CD8-positive, alpha-beta memory T cell (primary cell): ENCODE data around the gene KRTAP2-2. TPM values are rescaled to one million over a fixed set of nuclear protein-coding genes. Genes with fewer than 3 reads are reported as not detected.
"Not testable (repeated sequence)": the region's sequence is repeated elsewhere in the genome, so short reads cannot be mapped to it uniquely, and the experiment has no call there.

Experiments used
- CTCF ChIA-PET: fragments of 350-600 bp; sonication (Branson Sonifier 250); formaldehyde crosslinking; loops from one replicate; lab custom pipeline; 2021; ENCODE audit warnings: antibody characterized with exemption; lab: Charles Lee
- POLR2A ChIA-PET: fragments of 350-600 bp; sonication (Branson Sonifier 250); formaldehyde crosslinking; loops from one replicate; lab custom pipeline; 2021; ENCODE audit warnings: antibody characterized with exemption; lab: Charles Lee
- DNase-seq, 5 donors: peaks; one replicate each; pipeline versions ENCODE4 v3.0.0 to v3.0.0-alpha.2; 2020 to 2022; ENCODE audit warnings: mixed read lengths in 1 of 5
- H3K27ac ChIP-seq: one replicate; pipeline ENCODE4 v1.7.0; 2013; ENCODE audit warnings: low read depth, mild to moderate bottlenecking, low read length, moderate library complexity
- H3K27me3 ChIP-seq: 2 replicates; pipeline ENCODE4 v1.7.0; 2013; ENCODE audit warnings: low read length, mild to moderate bottlenecking; ENCODE audit not compliant: insufficient read depth, poor library complexity, severe bottlenecking
- H3K36me3 ChIP-seq: 2 replicates; pipeline ENCODE4 v1.7.0; 2013; ENCODE audit warnings: mild to moderate bottlenecking, low read length, moderate library complexity; ENCODE audit not compliant: insufficient read depth
- H3K4me1 ChIP-seq: 2 replicates; pipeline ENCODE4 v1.7.0; 2013; ENCODE audit warnings: mild to moderate bottlenecking, low read length, moderate library complexity; ENCODE audit not compliant: insufficient read depth
- H3K4me3 ChIP-seq: 2 replicates; pipeline ENCODE4 v1.7.0; 2013; ENCODE audit warnings: mild to moderate bottlenecking, low read length
- H3K9me3 ChIP-seq: 2 replicates; pipeline ENCODE4 v1.7.0; 2013; ENCODE audit warnings: mild to moderate bottlenecking, low read length
- H3K27ac Mint-ChIP-seq, 8 donors: one replicate each; pipeline ENCODE4 v1.8.0; 2020 to 2021; ENCODE audit warnings: mixed read lengths in 8 of 8, mild to moderate bottlenecking in 6 of 8, inconsistent platforms in 3 of 8, moderate library complexity in 3 of 8
- H3K27me3 Mint-ChIP-seq, 2 donors: one replicate each; pipeline ENCODE4 v1.8.0; 2020 to 2021; ENCODE audit warnings: mixed read lengths in 2 of 2, mild to moderate bottlenecking in 1 of 2, moderate library complexity in 1 of 2
- H3K36me3 Mint-ChIP-seq, 3 donors: one replicate each; pipeline ENCODE4 v1.8.0; 2020 to 2021; ENCODE audit warnings: mixed read lengths in 3 of 3, inconsistent platforms in 1 of 3, mild to moderate bottlenecking in 1 of 3
- H3K4me1 Mint-ChIP-seq, 3 donors: one replicate each; pipeline ENCODE4 v1.8.0; 2020 to 2021; ENCODE audit warnings: mixed read lengths in 3 of 3, inconsistent platforms in 1 of 3, mild to moderate bottlenecking in 1 of 3
- H3K4me3 Mint-ChIP-seq, 7 donors: one replicate each; pipeline ENCODE4 v1.8.0; 2020 to 2021; ENCODE audit warnings: mixed read lengths in 7 of 7, mild to moderate bottlenecking in 6 of 7, moderate library complexity in 4 of 7, inconsistent platforms in 2 of 7
- H3K9me3 Mint-ChIP-seq, 5 donors: one replicate each; pipeline ENCODE4 v1.8.0; 2020 to 2022; ENCODE audit warnings: mixed read lengths in 5 of 5, mild to moderate bottlenecking in 3 of 5, moderate library complexity in 2 of 5, inconsistent platforms in 1 of 5
- polyA plus RNA-seq: library from polyadenylated mRNA; unstranded; fragments of 300-500 nt; fragmentation: Illumina TruSeq; gene quantifications from one replicate; pipeline ENCODE4 v1.2.3, GENCODE V29; 2021
- total RNA-seq, 2 experiments: library from RNA; stranded (reverse); gene quantifications; one replicate each; pipeline ENCODE4 v1.2.3, GENCODE V29; 2021

KRTAP2-2 gene
- total and polyA plus RNA-seq, 3 experiments from 2014 or later: not detected

DNA sequence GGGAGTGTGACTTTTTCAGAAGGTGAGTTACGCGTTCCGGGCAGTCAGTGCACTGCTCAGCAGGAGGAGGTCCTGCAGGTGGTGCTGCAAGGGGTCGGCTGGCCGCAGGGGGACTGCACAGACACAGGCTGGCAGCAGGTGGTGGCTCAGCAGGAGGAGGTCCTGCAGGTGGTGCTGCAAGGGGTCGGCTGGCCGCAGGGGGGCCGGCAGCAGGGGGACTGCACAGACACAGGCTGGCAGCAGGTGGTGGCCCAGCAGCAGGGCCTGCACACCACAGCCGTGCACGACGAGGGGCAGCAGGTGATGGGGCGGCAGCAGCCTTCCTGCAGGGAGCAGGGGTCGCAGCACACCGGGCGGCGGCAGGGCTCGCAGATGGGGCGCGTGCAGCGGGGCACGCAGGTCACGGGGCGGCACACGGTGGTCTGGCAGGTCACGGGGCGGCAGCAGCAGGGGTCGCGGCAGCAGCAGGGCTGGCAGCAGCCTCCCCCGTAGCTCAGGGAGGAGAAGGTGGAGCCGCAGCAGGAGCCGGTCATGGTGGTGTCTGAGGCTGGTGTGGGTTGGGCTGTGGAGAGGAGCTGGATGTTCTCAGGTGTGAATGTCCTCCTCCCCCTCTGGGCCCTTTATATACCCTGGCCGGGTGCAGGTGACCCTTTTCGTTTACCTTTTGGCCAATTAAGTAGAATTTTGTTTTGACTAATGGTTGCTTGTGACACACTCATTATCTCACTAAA lies 8.1 kb downstream of the KRTAP2-2 start, which contains the start of gene KRTAP2-1:
TSS of gene KRTAP2-1 (minus strand) at position 582 of the 731 bp plus-strand sequence. CDS start at position 533, 49 bp downstream.
- H3K27me3 ChIP-seq, POLR2A ChIA-PET, H3K9me3 ChIP-seq, H3K4me3 Mint-ChIP-seq, DNase-seq, CTCF ChIA-PET, H3K4me1 Mint-ChIP-seq, H3K27ac ChIP-seq, H3K36me3 ChIP-seq, H3K4me3 ChIP-seq, H3K4me1 ChIP-seq, H3K36me3 Mint-ChIP-seq: not testable (repeated sequence)
- peaks cover 0 to 12% (median 4%) of the 10 kb centered on the region in 5 donors for H3K9me3 Mint-ChIP-seq
- peak within 1 kb of the TSS in 1 of 8 donors; percentile 34 for H3K27ac Mint-ChIP-seq
- H3K27me3 Mint-ChIP-seq: peaks cover 10 to 42% of the 10 kb centered on the region in 2 donors

DNA sequence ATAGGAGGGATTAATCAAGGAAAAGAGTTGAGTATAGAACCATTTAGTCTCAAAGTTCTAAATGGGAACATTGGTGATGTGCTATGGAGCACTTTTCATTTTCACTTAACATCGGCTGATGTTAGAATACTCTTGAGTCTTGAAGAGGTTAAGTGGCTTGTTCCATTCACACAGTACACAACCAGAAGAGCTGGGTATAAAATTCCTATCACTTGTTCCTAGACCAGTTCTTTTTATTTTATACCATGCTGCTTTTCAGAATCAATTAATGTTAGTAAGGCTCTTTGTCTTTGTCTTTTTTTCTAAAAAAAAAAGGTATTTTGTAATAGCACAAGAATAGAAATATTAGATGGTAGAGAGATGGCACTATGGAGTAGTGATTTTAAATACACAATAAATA lies 12.1 kb downstream of the KRTAP2-2 start:
- Mint-ChIP-seq H3K36me3 (no peaks in the 10 kb centered on the region), H3K4me1 (peaks cover 0 to 4% (median 4%) of the 10 kb centered on the region in 3 donors), H3K4me3 (no peak overlapping the region), H3K27me3 (peaks cover 10 to 26% of the 10 kb centered on the region in 2 donors), H3K27ac (no peak overlapping the region), H3K9me3 (peaks cover 0 to 12% (median 4%) of the 10 kb centered on the region in 5 donors)
- Histone ChIP-seq H3K27ac (no peak overlapping the region), H3K9me3 (no peaks in the 10 kb centered on the region), H3K27me3 (no peaks in the 10 kb centered on the region), H3K36me3 (no peaks in the 10 kb centered on the region), H3K4me3 (no peak overlapping the region), H3K4me1 (no peaks in the 10 kb centered on the region)
- no peak for DNase-seq
- ChIA-PET CTCF (no interaction called here), POLR2A (no interaction called here)

DNA sequence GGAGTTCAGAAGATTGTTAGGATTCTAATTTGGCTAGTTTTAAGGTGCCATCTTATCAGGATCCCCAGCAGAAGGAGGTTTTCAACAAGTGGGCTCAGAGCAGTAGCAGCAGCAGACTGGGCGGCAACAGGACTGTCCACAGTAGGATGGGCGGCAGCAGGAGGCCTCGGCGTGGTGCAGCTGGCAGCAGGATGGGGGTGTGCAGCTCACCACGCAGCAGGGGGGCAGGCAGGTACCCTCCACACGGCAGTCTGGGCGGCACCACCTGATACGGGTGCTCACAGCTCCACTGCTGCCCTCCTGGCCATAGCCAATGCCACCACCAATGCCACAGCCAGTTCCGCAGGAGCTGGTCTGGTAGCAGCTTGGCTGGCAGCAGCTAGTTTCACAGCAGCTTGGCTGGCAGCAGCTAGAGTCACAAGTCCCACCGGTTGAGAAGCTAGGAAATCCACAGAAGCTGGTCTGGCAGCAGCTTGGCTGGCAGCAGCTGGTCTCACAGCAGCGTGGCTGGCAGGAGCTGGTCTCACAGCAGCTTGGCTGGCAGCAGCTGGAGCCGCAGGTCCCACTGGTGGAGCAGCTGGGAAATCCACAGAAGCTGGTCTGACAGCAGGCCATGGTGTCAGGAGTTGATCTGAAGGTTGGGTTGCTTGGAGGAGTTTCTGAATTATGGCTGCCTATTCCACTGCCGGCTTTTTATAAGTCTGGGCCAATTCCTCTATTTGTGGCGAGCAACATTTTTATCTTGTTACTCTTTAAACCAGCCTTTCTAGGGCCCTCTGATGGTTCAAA lies 14.1 kb downstream of the KRTAP2-2 start, which contains the start of gene KRTAP1-1:
TSS of gene KRTAP1-1 (minus strand) at position 668 of the 789 bp plus-strand sequence. CDS start at position 615, 53 bp downstream.
- H3K4me3 Mint-ChIP-seq, H3K4me1 ChIP-seq, H3K4me3 ChIP-seq, DNase-seq, H3K27ac Mint-ChIP-seq, CTCF ChIA-PET, POLR2A ChIA-PET, H3K27ac ChIP-seq, H3K27me3 ChIP-seq, H3K9me3 ChIP-seq, H3K36me3 ChIP-seq, H3K4me1 Mint-ChIP-seq, H3K36me3 Mint-ChIP-seq: not testable (repeated sequence)
- Mint-ChIP-seq H3K27me3 (peaks cover under 1 to 20% of the 10 kb centered on the region in 2 donors), H3K9me3 (peaks cover 0 to 12% (median 4%) of the 10 kb centered on the region in 5 donors)

DNA sequence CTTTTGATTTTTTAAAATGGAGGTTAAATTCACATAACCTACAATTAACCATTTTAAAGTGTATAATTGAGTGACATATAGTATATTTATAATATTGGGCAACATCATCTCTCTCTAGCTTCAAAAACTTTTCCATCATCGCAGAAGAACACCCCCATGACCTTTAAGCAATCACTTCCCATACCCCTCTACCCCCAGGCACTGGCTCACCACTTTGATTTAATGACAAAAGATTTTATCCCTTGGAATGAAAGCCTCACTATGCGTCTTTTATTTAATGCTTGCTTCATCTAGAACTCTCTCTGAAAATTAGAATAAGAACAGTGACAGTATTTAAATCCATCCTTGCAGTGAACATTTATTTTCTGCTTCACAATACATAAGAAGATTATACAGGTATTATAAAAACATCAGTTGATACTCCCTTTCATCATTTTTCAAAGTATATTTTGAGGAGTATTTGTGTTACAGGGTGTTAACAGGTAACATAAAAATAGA lies 17.1 kb downstream of the KRTAP2-2 start:
- H3K36me3 Mint-ChIP-seq: no peaks in the 10 kb centered on the region
- peaks cover 1 to 25% of the 10 kb centered on the region in 2 donors for H3K27me3 Mint-ChIP-seq
- Histone ChIP-seq H3K36me3 (no peaks in the 10 kb centered on the region), H3K27ac (no peak overlapping the region), H3K27me3 (no peaks in the 10 kb centered on the region), H3K4me1 (no peaks in the 10 kb centered on the region), H3K9me3 (no peaks in the 10 kb centered on the region), H3K4me3 (no peak overlapping the region)
- no peak overlapping the region for H3K27ac Mint-ChIP-seq
- no peaks in the 10 kb centered on the region for H3K4me1 Mint-ChIP-seq
- DNase-seq: no peak
- POLR2A ChIA-PET: no interaction called here
- peaks cover 0 to 5% (median 0%) of the 10 kb centered on the region in 5 donors for H3K9me3 Mint-ChIP-seq
- CTCF ChIA-PET: no interaction called here
- no peak overlapping the region for H3K4me3 Mint-ChIP-seq

GRCh38 chr17:41034346-41034935 lies 20.6 kb downstream of the KRTAP2-2 start, which contains the start of gene KRTAP1-3:
Gene KRTAP1-3 (minus strand): TSS chr17:41034874. CDS start chr17:41034821, 53 bp downstream.
- H3K9me3 Mint-ChIP-seq, H3K4me1 ChIP-seq, H3K36me3 ChIP-seq, POLR2A ChIA-PET, H3K4me3 Mint-ChIP-seq, H3K4me3 ChIP-seq, H3K27me3 ChIP-seq, H3K9me3 ChIP-seq, H3K36me3 Mint-ChIP-seq, CTCF ChIA-PET, DNase-seq, H3K27ac ChIP-seq, H3K4me1 Mint-ChIP-seq: not testable (repeated sequence)
- peak within 1 kb of the TSS in 3 of 8 donors; percentile 17 to 59 (median 22) for H3K27ac Mint-ChIP-seq
- peaks cover 7 to 43% of the 10 kb centered on the region in 2 donors for H3K27me3 Mint-ChIP-seq

- no peak within 1 kb of the TSS for H3K4me3 Mint-ChIP-seq
- no peaks in the 10 kb centered on the region for H3K36me3 ChIP-seq
- no peaks in the 10 kb centered on the region for H3K9me3 Mint-ChIP-seq
- no peaks in the 10 kb centered on the region for H3K4me1 Mint-ChIP-seq
- no peaks in the 10 kb centered on the region for H3K36me3 Mint-ChIP-seq
- no peaks in the 10 kb centered on the region for H3K27me3 ChIP-seq
- no peak for DNase-seq
- H3K27ac ChIP-seq: no peak within 1 kb of the TSS
- no peaks in the 10 kb centered on the region for H3K4me1 ChIP-seq
- no peak within 1 kb of the TSS for H3K4me3 ChIP-seq
- no peaks in the 10 kb centered on the region for H3K9me3 ChIP-seq
- CTCF ChIA-PET: no interaction called here
- POLR2A ChIA-PET: interaction anchor here (0.6 kb wide), 1 partner anchor 512 kb away, joined by 4 read pairs; no protein-coding TSS in a partner anchor
- H3K27ac Mint-ChIP-seq: no peak within 1 kb of the TSS
- peaks cover 11 to 65% of the 10 kb centered on the region in 2 donors for H3K27me3 Mint-ChIP-seq
Observed at GRCh38 chr17:41029633-41030245, 25.3 kb downstream of the KRTAP2-2 start, which contains the start of gene KRTAP1-4. Gene KRTAP1-4 (minus strand): TSS chr17:41030195. CDS start chr17:41030078, 117 bp downstream.

- peaks cover 12 to 78% of the 10 kb centered on the region in 2 donors for H3K27me3 Mint-ChIP-seq
- Histone ChIP-seq H3K36me3 (no peaks in the 10 kb centered on the region), H3K27me3 (no peaks in the 10 kb centered on the region), H3K9me3 (no peaks in the 10 kb centered on the region), H3K4me3 (no peak within 1 kb of the TSS), H3K27ac (no peak within 1 kb of the TSS), H3K4me1 (no peaks in the 10 kb centered on the region)
- H3K9me3 Mint-ChIP-seq: no peaks in the 10 kb centered on the region
- peaks cover 0 to 4% (median 0%) of the 10 kb centered on the region in 3 donors for H3K36me3 Mint-ChIP-seq
- H3K27ac Mint-ChIP-seq: no peak within 1 kb of the TSS
- no peaks in the 10 kb centered on the region for H3K4me1 Mint-ChIP-seq
- ChIA-PET CTCF (no interaction called here), POLR2A (no interaction called here)
- H3K4me3 Mint-ChIP-seq: no peak within 1 kb of the TSS
- no peak for DNase-seq
Observed at GRCh38 chr17:41026715-41027471, 28.1 kb downstream of the KRTAP2-2 start, which contains the start of gene KRTAP1-5. Gene KRTAP1-5 (minus strand): TSS chr17:41027208. CDS start chr17:41027155, 53 bp downstream.
